ENCODE data around the gene DLG4. TPM values are rescaled to one million over a fixed set of nuclear protein-coding genes. Genes with fewer than 3 reads are reported as not detected.

Gene DLG4
- total RNA-seq, 2 experiments from 2014 or later = 9.5 to 9.7 TPM

DNA sequence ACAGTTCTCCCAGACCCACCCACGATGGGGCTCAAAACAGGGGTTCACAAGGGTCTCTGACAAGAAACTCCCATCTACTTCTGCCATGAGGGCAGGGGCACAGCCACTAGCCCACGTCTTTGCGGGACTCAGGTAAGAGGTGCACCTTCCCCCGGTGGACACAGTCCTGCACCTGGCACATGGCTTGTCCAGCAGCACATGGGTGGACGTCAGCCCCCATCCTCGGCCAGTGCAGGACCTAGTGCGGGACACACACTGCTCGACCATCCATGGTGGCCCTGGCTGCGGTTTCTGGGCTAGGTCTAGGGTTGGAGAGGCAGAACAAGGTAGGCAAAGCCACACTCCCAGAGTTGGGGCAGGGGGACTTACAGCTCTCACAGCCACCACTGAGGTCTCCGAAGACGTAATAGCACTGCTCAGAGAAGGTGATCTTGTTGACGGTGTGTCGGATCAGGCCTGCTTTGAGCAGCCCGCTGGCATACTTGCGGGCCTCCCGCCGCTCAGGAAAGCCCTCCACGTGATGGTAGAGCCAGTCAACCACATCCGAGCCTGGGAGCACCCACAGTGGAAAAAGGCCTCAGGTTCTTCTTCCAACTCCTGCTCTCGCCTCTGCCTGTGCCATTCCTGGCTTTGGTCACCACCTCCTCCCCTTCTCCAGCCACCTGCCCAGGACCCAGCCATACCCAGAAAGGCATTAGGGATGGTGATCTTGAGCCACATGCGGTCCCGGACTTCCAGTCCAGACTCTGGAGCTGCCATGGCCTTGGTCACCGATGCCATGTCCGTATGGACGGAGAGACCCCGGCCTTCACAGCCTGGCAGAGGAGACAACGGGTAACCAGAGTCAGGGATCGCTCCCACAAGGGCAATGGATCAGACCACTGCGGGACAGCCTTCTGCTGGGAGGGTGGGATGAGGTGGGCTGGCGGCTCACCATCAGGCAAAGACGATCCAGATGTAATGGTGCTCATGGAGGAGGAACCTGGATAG is 7.4 kb upstream of the DLG4 start:
- POLR2A ChIA-PET = no interaction called here
- Mint-ChIP-seq H3K9me3 (no peaks in the 10 kb centered on the region), H3K27ac (no peak overlapping the region), H3K36me3 (ENCODE audit: low read depth) (peaks cover 42% of the 10 kb centered on the region), H3K4me1 (ENCODE audit: low read depth) (peaks cover 18% of the 10 kb centered on the region), H3K4me3 (no peak overlapping the region), H3K27me3 (no peaks in the 10 kb centered on the region)
- DNase-seq (no peak), ATAC-seq (no peak)
- CTCF ChIA-PET = no interaction called here
- intact Hi-C loops (cut with micrococcal nuclease) = no loop called here
- TF ChIP-seq, protein P1, sequence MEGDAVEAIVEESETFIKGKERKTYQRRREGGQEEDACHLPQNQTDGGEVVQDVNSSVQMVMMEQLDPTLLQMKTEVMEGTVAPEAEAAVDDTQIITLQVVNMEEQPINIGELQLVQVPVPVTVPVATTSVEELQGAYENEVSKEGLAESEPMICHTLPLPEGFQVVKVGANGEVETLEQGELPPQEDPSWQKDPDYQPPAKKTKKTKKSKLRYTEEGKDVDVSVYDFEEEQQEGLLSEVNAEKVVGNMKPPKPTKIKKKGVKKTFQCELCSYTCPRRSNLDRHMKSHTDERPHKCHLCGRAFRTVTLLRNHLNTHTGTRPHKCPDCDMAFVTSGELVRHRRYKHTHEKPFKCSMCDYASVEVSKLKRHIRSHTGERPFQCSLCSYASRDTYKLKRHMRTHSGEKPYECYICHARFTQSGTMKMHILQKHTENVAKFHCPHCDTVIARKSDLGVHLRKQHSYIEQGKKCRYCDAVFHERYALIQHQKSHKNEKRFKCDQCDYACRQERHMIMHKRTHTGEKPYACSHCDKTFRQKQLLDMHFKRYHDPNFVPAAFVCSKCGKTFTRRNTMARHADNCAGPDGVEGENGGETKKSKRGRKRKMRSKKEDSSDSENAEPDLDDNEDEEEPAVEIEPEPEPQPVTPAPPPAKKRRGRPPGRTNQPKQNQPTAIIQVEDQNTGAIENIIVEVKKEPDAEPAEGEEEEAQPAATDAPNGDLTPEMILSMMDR (IDR thresholded peaks at IDR 0.05) = no peak

DNA sequence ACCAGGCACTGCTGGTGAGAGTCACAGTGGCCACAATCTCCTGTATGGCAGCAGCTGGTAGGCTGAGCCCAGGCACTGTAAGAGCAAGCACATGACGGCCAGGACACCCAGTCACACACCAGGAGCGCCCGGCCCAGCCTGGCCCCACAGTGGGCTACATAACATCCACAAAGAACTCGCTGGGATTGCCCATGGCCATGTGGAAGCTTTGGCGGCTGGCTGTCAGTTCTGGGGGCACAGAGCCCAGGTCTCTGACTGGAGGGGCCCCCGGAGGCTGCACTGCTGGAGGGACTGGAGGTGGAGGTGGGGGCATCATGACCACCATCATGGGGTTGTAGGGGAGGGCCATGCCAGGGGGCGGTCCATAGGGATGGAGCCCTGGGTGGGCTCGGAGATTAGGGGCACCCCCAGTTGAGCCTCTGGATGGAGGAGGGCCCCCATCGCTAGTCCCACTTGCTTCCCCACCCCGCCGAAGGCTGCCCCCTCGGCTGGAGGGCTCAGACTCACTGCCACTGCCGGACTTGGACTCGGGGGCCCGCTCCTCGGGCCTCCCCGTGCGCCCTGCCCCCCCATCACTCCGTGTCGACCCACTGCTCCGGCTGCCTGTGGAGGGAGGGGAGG is 6.2 kb upstream of the DLG4 start:
- H3K4me1 Mint-ChIP-seq (ENCODE audit: low read depth) = peaks cover 21% of the 10 kb centered on the region
- H3K27ac Mint-ChIP-seq = no peak overlapping the region
- ChIA-PET POLR2A (interaction anchor here (13.2 kb wide), 1 partner anchor 11 kb away, joined by 261 read pairs; the partner anchor contains the start of genes DVL2, GABARAP and PHF23), CTCF (no interaction called here)
- no peaks in the 10 kb centered on the region for H3K9me3 Mint-ChIP-seq
- no peak overlapping the region for H3K4me3 Mint-ChIP-seq
- intact Hi-C loops (cut with micrococcal nuclease) = no loop called here
- DNase-seq = no peak
- TF ChIP-seq, protein P1 (IDR thresholded peaks at IDR 0.05) = no peak
- no peaks in the 10 kb centered on the region for H3K27me3 Mint-ChIP-seq
- H3K36me3 Mint-ChIP-seq (ENCODE audit: low read depth) = peaks cover 45% of the 10 kb centered on the region
- ATAC-seq = no peak

DNA sequence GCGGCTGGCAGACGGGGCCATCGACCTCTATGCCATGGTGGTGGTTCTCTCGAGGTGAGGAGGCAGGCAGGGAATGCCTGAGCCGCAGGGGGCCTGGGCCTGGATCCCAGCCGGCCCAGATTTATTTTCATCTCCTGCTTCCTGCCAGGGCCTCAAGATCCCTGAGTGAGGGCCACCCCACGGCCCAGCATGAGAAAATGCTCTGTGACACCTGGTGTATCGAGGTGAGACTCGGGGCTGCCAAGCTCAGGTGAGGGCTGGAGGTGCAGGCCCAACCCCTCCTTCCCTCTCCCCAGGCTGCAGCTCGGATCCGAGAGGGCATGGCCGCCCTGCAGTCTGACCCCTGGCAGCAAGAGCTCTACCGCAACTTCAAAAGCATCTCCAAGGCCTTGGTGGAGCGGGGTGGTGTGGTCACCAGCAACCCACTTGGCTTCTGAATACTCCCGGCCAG is 5.0 kb upstream of the DLG4 start:
- no peak for ATAC-seq
- intact Hi-C loops (cut with micrococcal nuclease) = no loop called here
- no peak for DNase-seq
- ChIA-PET POLR2A (interaction anchor here (2.1 to 13.2 kb wide), 2 partner anchors 12 to 84 kb away, joined by 4 to 261 read pairs; partner anchors contain the start of genes DVL2, GABARAP and PHF23), CTCF (no interaction called here)
- peaks cover 49% of the 10 kb centered on the region for H3K36me3 Mint-ChIP-seq (ENCODE audit: low read depth)
- no peaks in the 10 kb centered on the region for H3K27me3 Mint-ChIP-seq
- TF ChIP-seq, protein P1 (IDR thresholded peaks at IDR 0.05) = no peak
- no peak overlapping the region for H3K27ac Mint-ChIP-seq
- H3K4me3 Mint-ChIP-seq = no peak overlapping the region
- peaks cover 26% of the 10 kb centered on the region for H3K4me1 Mint-ChIP-seq (ENCODE audit: low read depth)
- H3K9me3 Mint-ChIP-seq = no peaks in the 10 kb centered on the region

DNA sequence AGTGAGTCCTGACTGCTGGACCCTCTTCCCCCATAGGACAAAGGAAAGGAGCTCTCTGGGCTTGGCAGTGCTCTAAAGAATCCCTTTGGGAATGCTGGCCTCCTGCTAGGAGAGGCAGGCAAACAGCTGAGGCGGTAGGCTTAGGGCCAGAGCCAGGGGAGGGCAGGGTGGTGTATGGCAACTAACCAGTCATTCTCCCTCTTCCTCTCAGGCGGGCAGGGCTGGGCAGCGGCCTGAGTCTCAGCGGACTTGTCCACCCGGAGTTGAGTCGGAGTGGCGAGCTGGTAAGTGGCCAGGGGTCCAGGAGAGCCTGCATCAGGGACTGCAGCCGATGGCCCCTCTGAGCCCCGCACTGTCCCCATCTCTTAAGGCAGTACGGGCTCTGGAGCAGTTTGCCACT is 4.5 kb upstream of the DLG4 start:
- Mint-ChIP-seq H3K4me3 (no peak overlapping the region), H3K9me3 (no peaks in the 10 kb centered on the region), H3K36me3 (ENCODE audit: low read depth) (peaks cover 46% of the 10 kb centered on the region), H3K27ac (no peak overlapping the region), H3K4me1 (ENCODE audit: low read depth) (peaks cover 31% of the 10 kb centered on the region), H3K27me3 (no peaks in the 10 kb centered on the region)
- ChIA-PET CTCF (interaction anchor here (1.4 kb wide), 1 partner anchor 72 kb away, joined by 6 read pairs; no protein-coding TSS in a partner anchor), POLR2A (interaction anchor here (2.1 to 13.2 kb wide), 2 partner anchors 13 to 84 kb away, joined by 4 to 261 read pairs; partner anchors contain the start of genes DVL2, GABARAP and PHF23)
- TF ChIP-seq, protein P1 (IDR thresholded peaks at IDR 0.05) = no peak
- no peak for ATAC-seq
- intact Hi-C loops (cut with micrococcal nuclease) = no loop called here
- DNase-seq = no peak

Measured in activated CD8-positive, alpha-beta T cell treated with anti-CD3 and anti-CD28 coated beads for 36 hours (primary cell).